A673 (cell line): Measurements from ENCODE around the gene ONECUT1. TPM values are rescaled to one million over a fixed set of nuclear protein-coding genes. Genes with fewer than 3 reads are reported as not detected.

ENCODE experiments used
- BruUV-seq: library from RNA; stranded (reverse); fragments of 400-500 nt; replicated peaks from 2 replicates; lab custom pipeline; 2021; lab: Mats Ljungman, UMichigan
- CTCF ChIA-PET: fragments of 300-600 bp; sonication (Branson Sonifier 250); formaldehyde crosslinking; loops from one replicate; lab custom pipeline; 2022; ENCODE audit warnings: antibody characterized with exemption; lab: Charles Lee
- POLR2A ChIA-PET: fragments of 300-600 bp; sonication (Branson Sonifier 250); formaldehyde crosslinking; loops from one replicate; lab custom pipeline; 2022; ENCODE audit warnings: antibody characterized with exemption; ENCODE audit not compliant: low non-redundant PET; lab: Charles Lee
- DNase-seq: peaks from one replicate; pipeline ENCODE4 v3.0.0-alpha.2; 2015; ENCODE audit warnings: low spot score
- H3K27ac ChIP-seq: fragments of 200-600 bp; sonication (generic); 2 replicates; pipeline ENCODE4 v1.5.1; 2016; ENCODE audit warnings: mixed run types, low read depth, mild to moderate bottlenecking, mixed read lengths, antibody characterized with exemption, low read length; ENCODE audit not compliant: poor library complexity, severe bottlenecking
- H3K27me3 ChIP-seq: fragments of 200-600 bp; sonication (generic); replicated peaks from 2 replicates; pipeline ENCODE4 v1.6.1; 2017; ENCODE audit warnings: mixed run types, low read depth, mild to moderate bottlenecking, mixed read lengths, antibody characterized with exemption, low read length; ENCODE audit not compliant: insufficient read depth, poor library complexity
- H3K36me3 ChIP-seq: fragments of 200-600 bp; sonication (generic); 2 replicates; pipeline ENCODE4 v1.6.1; 2016; ENCODE audit warnings: mixed run types, mild to moderate bottlenecking, mixed read lengths, antibody characterized with exemption, low read length; ENCODE audit not compliant: insufficient read depth, poor library complexity, severe bottlenecking
- H3K4me1 ChIP-seq: fragments of 200-600 bp; sonication (generic); 2 replicates; pipeline ENCODE4 v1.6.1; 2017; ENCODE audit warnings: mixed run types, mild to moderate bottlenecking, mixed read lengths, antibody characterized with exemption, low read length; ENCODE audit not compliant: insufficient read depth, poor library complexity, severe bottlenecking
- H3K4me3 ChIP-seq: fragments of 200-600 bp; sonication (generic); 2 replicates; pipeline ENCODE4 v1.5.1; 2016; ENCODE audit warnings: low read depth, mixed run types, mild to moderate bottlenecking, mixed read lengths, low read length; ENCODE audit not compliant: poor library complexity, severe bottlenecking
- H3K9me3 ChIP-seq: fragments of 200-600 bp; sonication (generic); 2 replicates; pipeline ENCODE4 v1.6.1; 2016; ENCODE audit warnings: mixed run types, low read depth, mild to moderate bottlenecking, mixed read lengths, antibody characterized with exemption, low read length; ENCODE audit not compliant: poor library complexity, severe bottlenecking
- EZH2 ChIP-seq: fragments of 200-600 bp; sonication (generic); IDR thresholded peaks from 2 replicates; pipeline ENCODE4 v1.6.1; 2017; ENCODE audit warnings: borderline replicate concordance, low read depth, mild to moderate bottlenecking, mixed read lengths, antibody characterized with exemption, low read length; ENCODE audit not compliant: poor library complexity, severe bottlenecking
- intact Hi-C: fragments of 100-400 bp; cut with micrococcal nuclease; formaldehyde crosslinking; loops from one replicate; pipeline ENCODE4 v1.10.0; 2022; ENCODE audit not compliant: unreplicated experiment
- total RNA-seq: library from RNA; stranded (reverse); gene quantifications from 2 replicates; pipeline ENCODE4 v1.2.3, GENCODE V29; 2021
- TF ChIP-seq, protein P1 (sequence below): fragments of 300-800, 200-600 bp; sonication (generic); conservative IDR thresholded peaks from 2 replicates; pipeline ENCODE4 v1.5.1; 2017; ENCODE audit warnings: low read depth, mild to moderate bottlenecking, antibody characterized with exemption, low read length, moderate library complexity, mixed read lengths

ONECUT1 gene
- total RNA-seq, 1 experiment from 2014 or later, result not detected

DNA sequence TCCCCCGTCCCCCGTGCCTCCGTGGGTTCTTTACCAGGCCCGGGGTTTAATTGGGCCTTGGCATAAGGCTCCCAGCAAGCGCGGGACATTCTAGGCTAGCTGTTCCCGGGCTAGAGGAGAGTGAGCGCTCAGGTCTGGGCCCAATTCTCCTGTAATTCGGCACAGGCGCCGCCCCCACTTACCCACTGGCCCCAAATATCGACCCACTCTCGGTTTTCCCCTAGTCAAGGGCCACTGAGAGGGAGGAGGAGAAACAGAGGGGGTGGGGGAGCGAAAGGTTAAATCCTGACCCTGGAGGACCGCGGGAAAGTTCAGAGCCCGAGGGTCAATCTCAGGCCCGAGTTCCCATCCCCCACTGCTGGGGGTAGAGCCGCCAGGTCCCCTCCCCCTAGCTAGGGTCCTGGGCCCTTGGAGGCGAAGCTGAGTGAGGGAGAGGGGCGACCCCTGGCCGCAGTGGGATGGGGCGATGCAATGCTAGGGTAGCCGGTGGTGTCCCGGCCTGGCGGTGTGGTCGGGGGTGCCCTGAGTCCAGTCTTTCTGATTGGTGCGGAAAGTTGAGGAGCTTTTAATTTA is 8.5 kb upstream of the ONECUT1 start:
- DNase-seq, result no peak
- Histone ChIP-seq H3K4me1 (no peaks in the 10 kb centered on the region), H3K27ac (no peak overlapping the region), H3K36me3 (no peaks in the 10 kb centered on the region), H3K9me3 (no peaks in the 10 kb centered on the region), H3K4me3 (no peak overlapping the region), H3K27me3 (peaks cover 100% of the 10 kb centered on the region)
- ChIA-PET POLR2A (no interaction called here), CTCF (no interaction called here)
- TF ChIP-seq, protein P1, sequence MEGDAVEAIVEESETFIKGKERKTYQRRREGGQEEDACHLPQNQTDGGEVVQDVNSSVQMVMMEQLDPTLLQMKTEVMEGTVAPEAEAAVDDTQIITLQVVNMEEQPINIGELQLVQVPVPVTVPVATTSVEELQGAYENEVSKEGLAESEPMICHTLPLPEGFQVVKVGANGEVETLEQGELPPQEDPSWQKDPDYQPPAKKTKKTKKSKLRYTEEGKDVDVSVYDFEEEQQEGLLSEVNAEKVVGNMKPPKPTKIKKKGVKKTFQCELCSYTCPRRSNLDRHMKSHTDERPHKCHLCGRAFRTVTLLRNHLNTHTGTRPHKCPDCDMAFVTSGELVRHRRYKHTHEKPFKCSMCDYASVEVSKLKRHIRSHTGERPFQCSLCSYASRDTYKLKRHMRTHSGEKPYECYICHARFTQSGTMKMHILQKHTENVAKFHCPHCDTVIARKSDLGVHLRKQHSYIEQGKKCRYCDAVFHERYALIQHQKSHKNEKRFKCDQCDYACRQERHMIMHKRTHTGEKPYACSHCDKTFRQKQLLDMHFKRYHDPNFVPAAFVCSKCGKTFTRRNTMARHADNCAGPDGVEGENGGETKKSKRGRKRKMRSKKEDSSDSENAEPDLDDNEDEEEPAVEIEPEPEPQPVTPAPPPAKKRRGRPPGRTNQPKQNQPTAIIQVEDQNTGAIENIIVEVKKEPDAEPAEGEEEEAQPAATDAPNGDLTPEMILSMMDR, result no peak
- TF ChIP-seq EZH2, result no peak
- no TSS peak for BruUV-seq
- intact Hi-C loops, result no loop called here

DNA sequence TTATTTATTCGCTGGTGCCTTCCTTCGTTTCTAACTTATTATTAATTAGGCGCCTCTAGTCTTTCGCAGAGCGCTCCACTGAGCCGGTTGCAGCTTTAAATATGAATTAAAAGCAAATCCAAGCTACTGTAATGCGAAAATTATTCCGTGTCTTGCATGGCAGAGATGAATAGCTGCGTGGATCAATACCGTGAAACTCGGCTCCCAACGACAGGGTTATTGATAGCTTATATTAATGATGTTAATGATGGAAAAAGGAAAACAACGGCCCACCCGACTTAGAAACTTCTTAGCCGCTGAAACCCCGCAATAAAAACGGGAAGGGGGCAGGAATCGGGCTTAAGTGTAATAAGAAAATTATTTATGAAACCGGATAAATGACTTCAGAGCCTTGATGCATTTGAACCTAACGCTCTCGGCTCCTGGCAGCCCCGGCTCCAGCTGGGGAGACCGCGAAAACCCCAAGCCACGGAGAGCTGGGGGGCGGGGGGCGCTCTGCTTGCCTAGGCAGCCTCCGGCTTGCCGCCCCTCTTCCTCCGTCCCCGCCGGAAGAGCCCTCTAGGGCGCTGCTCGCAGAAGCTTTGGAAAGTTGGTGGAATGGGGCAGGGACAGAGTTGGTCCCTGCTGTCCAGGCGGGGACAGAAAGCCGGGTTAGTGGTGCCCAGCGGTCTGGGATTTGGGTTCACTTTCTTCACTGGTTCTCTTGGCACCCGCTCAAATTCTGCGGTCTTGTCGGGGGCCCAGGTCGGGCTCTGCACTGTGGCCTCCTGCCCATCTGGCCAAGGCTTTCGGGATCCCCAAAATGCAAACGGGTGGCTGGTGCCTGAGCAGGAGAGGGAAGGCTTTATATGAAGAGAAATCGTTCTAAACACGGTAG is 7.7 kb upstream of the ONECUT1 start:
- Histone ChIP-seq H3K27me3 (peaks cover 100% of the 10 kb centered on the region), H3K9me3 (no peaks in the 10 kb centered on the region), H3K27ac (no peak overlapping the region), H3K4me1 (no peaks in the 10 kb centered on the region), H3K4me3 (no peak overlapping the region), H3K36me3 (no peaks in the 10 kb centered on the region)
- no TSS peak for BruUV-seq
- TF ChIP-seq EZH2, result peak; percentile 88
- TF ChIP-seq, protein P1, result no peak
- ChIA-PET POLR2A (no interaction called here), CTCF (no interaction called here)
- DNase-seq, result no peak
- intact Hi-C loops, result no loop called here

DNA sequence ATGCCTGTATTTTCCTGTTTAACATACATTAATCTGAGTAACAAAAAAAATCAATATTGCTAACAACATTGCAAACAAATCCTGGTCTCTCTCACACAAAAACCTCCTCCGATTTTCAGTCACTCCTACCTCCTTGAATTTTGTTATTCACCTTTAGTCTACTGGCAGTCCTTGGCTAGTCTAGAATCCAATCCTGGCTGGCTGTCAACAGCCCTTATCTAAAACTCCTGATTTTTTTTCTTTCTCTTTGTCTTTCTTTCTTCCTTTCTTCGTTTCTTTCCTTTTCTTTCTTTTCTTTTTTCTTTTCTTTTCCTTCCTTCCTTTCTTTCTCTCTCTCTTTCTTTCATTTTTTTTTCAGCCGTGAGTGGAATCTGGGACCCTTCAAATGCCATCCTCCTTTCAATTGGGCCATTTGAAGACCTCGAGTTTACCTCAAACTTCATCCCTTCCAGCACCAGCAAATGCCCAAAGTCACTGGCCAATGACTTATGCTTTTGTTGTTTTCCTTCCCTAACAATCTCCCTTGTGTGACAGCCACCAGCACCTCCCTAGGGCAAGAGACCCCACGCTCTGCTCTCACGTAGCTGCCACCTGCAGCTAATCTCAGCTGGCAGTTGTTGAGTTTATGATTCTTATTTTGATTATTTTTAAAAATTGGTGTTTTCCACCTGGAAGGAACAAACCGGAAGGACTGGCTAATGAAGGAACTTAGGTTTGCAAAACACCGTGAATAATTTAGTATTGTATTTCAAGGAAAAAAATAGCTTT is 6.8 kb upstream of the ONECUT1 start:
- no peaks in the 10 kb centered on the region for H3K4me1 ChIP-seq
- H3K9me3 ChIP-seq, result no peaks in the 10 kb centered on the region
- DNase-seq, result no peak
- H3K4me3 ChIP-seq, result no peak overlapping the region
- POLR2A ChIA-PET, result no interaction called here
- no peak for TF ChIP-seq EZH2
- TF ChIP-seq, protein P1, result no peak
- no peaks in the 10 kb centered on the region for H3K36me3 ChIP-seq
- BruUV-seq, result no TSS peak
- CTCF ChIA-PET, result no interaction called here
- peaks cover 100% of the 10 kb centered on the region for H3K27me3 ChIP-seq
- intact Hi-C loops, result no loop called here
- H3K27ac ChIP-seq, result no peak overlapping the region
